ENCODE data around the gene SFI1.
"Not testable (repeated sequence)": the region's sequence is repeated elsewhere in the genome, so short reads cannot be mapped to it uniquely, and the experiment has no call there.

The SFI1 gene

GRCh38 chr22:31556627-31557203 lies 60.4 kb downstream of the SFI1 start:
- no peak for DNase-seq

- not testable (repeated sequence) for DNase-seq
Observed at GRCh38 chr22:31558546-31558945, 62.2 kb downstream of the SFI1 start.

- DNase-seq = peak; percentile 23
Observed at GRCh38 chr22:31561238-31561887, 65.0 kb downstream of the SFI1 start.

GRCh38 chr22:31561970-31562369 lies 65.6 kb downstream of the SFI1 start:
- DNase-seq = no peak

GRCh38 chr22:31566484-31566883 lies 70.1 kb downstream of the SFI1 start:
- no peak for DNase-seq

GRCh38 chr22:31567196-31567595 lies 70.9 kb downstream of the SFI1 start:
- DNase-seq = no peak

GRCh38 chr22:31567702-31568101 lies 71.4 kb downstream of the SFI1 start:
- no peak for DNase-seq

GRCh38 chr22:31569126-31569525 lies 72.8 kb downstream of the SFI1 start:
- no peak for DNase-seq

GRCh38 chr22:31572939-31573338 lies 76.6 kb downstream of the SFI1 start:
- DNase-seq = no peak

GRCh38 chr22:31574055-31574670 lies 77.8 kb downstream of the SFI1 start:
- DNase-seq = no peak

GRCh38 chr22:31575190-31575589 lies 78.9 kb downstream of the SFI1 start:
- no peak for DNase-seq

GRCh38 chr22:31577711-31578110 lies 81.4 kb downstream of the SFI1 start:
- peak; percentile 75 for DNase-seq

GRCh38 chr22:31578171-31578570 lies 81.8 kb downstream of the SFI1 start:
- no peak for DNase-seq

- DNase-seq = no peak
Observed at GRCh38 chr22:31579835-31580242, 83.5 kb downstream of the SFI1 start.

GRCh38 chr22:31583861-31584485 lies 87.6 kb downstream of the SFI1 start:
- DNase-seq = no peak

GRCh38 chr22:31584804-31585160 lies 88.4 kb downstream of the SFI1 start:
- DNase-seq = no peak

GRCh38 chr22:31585161-31585859 lies 89.0 kb downstream of the SFI1 start:
- no peak for DNase-seq

- no peak for DNase-seq
Observed at GRCh38 chr22:31586137-31586920, 90.0 kb downstream of the SFI1 start.

- no peak for DNase-seq
Observed at GRCh38 chr22:31588970-31589675, 92.8 kb downstream of the SFI1 start.

GRCh38 chr22:31590161-31590560 lies 93.8 kb downstream of the SFI1 start:
- not testable (repeated sequence) for DNase-seq

- no peak for DNase-seq
Observed at GRCh38 chr22:31595271-31595670, 98.9 kb downstream of the SFI1 start.
